Right cardiac atrium (tissue), 5 donors: Measurements from ENCODE around the gene DNAH10. TPM values are rescaled to one million over a fixed set of nuclear protein-coding genes. Genes with fewer than 3 reads are reported as not detected.
"Not testable (repeated sequence)": the region's sequence is repeated elsewhere in the genome, so short reads cannot be mapped to it uniquely, and the experiment has no call there.

Experiments
- ATAC-seq, 2 donors: fragments of 200-7000 bp; cut with Tn5 transposase; one replicate each; pipeline versions ENCODE4 v1.8.0 to v1.9.1; 2020; ENCODE audit warnings: moderate library complexity in 2 of 2, mild to moderate bottlenecking in 1 of 2
- DNase-seq, 3 donors: peaks; one replicate each; pipeline ENCODE4 v3.0.0-alpha.2; 2020
- H3K27ac ChIP-seq: one replicate; pipeline ENCODE4 v1.5.1; 2013; ENCODE audit warnings: mild to moderate bottlenecking, low read length, control low read depth, moderate library complexity
- H3K27me3 ChIP-seq: one replicate; pipeline ENCODE4 v1.6.1; 2013; ENCODE audit not compliant: control insufficient read depth, insufficient read depth
- H3K4me1 ChIP-seq: one replicate; pipeline ENCODE4 v1.6.1; 2013; ENCODE audit warnings: low read length; ENCODE audit not compliant: control insufficient read depth, insufficient read depth
- H3K4me3 ChIP-seq: one replicate; pipeline ENCODE4 v1.5.1; 2013; ENCODE audit warnings: low read length, control low read depth
- H3K9me3 ChIP-seq: one replicate; pipeline ENCODE4 v1.6.1; 2013; ENCODE audit warnings: low read length; ENCODE audit not compliant: control insufficient read depth
- WGBS: extraction: QIAGEN DNeasy Blood & Tissue Kit; methylation state at CpG from one replicate; pipeline ENCODE4 v1.1.7; 2013; 5-methylcytosine and 5-hydroxymethylcytosine counted together
- intact Hi-C, 4 donors: fragments of 100-400 bp; cut with DNase I; formaldehyde crosslinking; loops; one replicate each; pipeline versions ENCODE4 v1.11.0 to v1.14.0; 2022 to 2023
- polyA plus RNA-seq: library from polyadenylated mRNA; stranded (reverse); fragments of 200-250 nt; gene quantifications from one replicate; pipeline ENCODE4 v1.2.3, GENCODE V29; 2013
- total RNA-seq, 4 donors: library from RNA; stranded (reverse); fragmentation: NEBNext Ultra II Directional; extraction: Animal tissue kit (Norgen Biotek cat#: 25700); gene quantifications; one replicate each; pipeline ENCODE4 v1.2.1, GENCODE V29; 2021
- donor health status: healthy with polysubstance abuse.
- donor health status: DM: no; HTN: yes; CAD: no.
- donor health status: DM: no; HTN: no; CAD: no.
- donor health status: DM: no; HTN: yes; CAD: no; lungs with severe emphysema.
- donor health status: DM: yes; HTN: yes; CAD: no.

DNAH10 gene
- total and polyA plus RNA-seq, 5 donors, result 0.06 to 0.11 (median 0.07) TPM; not detected in 1

GRCh38 chr12:123910057-123910456 lies 148.0 kb downstream of the DNAH10 start:
- no peak for DNase-seq
- WGBS, result 92% methylated on average over 8 of the region's 8 CpGs
- ATAC-seq, result no peak

DNA sequence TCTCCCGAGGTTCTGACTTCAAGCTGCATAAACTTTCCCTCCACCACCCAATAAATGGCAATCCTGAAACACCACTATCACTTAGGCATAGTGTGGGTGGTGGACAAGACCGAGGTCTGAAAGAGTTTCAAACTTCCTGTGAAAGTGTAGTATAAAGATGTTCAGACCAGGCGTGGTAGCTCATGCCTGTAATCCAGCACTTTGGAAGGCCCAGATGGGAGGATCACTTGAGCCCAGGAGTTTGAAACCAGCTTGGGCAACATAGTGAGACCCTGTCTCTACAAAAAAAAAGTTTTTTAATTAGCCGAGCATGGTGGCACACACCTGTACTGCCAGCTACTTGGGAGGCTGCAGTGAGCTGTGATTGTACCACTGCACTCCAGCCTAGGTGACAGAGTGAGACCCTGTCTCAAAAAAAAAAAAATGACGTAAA lies 148.7 kb downstream of the DNAH10 start:
- H3K9me3 ChIP-seq, result no peaks in the 10 kb centered on the region
- intact Hi-C loops, result no loop called here
- WGBS, result 65% methylated on average over 5 of the region's 5 CpGs
- no peak overlapping the region for H3K4me3 ChIP-seq
- no peak overlapping the region for H3K27ac ChIP-seq
- H3K4me1 ChIP-seq, result no peaks in the 10 kb centered on the region
- DNase-seq (no peak), ATAC-seq (no peak)
- H3K27me3 ChIP-seq, result no peaks in the 10 kb centered on the region

More at GRCh38 chr12:123910057-123910456, 148.0 kb downstream of the DNAH10 start:
- Histone ChIP-seq H3K27ac (no peak overlapping the region), H3K4me1 (no peaks in the 10 kb centered on the region), H3K4me3 (no peak overlapping the region), H3K27me3 (no peaks in the 10 kb centered on the region), H3K9me3 (no peaks in the 10 kb centered on the region)
- intact Hi-C loops, result no loop called here

DNA sequence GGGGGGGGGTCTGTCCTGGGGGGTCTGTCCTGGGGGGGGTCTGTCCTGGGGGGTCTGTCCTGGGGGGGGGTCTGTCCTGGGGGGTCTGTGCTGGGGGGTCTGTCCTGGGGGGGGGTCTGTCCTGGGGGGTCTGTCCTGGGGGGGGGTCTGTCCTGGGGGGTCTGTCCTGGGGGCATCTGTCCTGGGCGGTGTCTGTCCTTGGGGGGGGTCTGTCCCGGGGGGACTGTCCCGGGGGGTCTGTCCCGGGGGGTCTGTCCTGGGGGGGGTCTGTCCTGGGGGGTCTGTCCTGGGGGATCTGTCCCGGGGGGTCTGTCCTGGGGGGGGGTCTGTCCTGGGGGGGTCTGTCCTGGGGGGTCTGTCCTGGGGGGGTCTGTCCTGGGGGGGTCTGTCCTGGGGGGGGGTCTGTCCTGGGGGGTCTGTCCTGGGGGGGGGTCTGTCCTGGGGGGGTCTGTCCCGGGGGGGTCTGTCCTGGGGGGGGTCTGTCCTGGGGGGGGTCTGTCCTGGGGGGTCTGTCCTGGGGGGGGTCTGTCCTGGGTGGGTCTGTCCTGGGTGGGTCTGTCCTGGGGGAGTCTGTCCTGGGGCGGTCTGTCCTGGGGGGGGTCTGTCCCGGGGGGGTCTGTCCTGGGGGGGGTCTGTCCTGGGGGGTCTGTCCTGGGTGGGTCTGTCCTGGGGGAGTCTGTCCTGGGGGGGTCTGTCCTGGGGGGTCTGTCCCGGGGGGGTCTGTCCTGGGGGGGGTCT lies 149.7 kb downstream of the DNAH10 start:
- WGBS, result 73% methylated on average over 9 of the region's 9 CpGs
- ATAC-seq, H3K9me3 ChIP-seq, H3K4me3 ChIP-seq, H3K4me1 ChIP-seq, DNase-seq, H3K27me3 ChIP-seq, H3K27ac ChIP-seq, intact Hi-C loops: not testable (repeated sequence)

DNA sequence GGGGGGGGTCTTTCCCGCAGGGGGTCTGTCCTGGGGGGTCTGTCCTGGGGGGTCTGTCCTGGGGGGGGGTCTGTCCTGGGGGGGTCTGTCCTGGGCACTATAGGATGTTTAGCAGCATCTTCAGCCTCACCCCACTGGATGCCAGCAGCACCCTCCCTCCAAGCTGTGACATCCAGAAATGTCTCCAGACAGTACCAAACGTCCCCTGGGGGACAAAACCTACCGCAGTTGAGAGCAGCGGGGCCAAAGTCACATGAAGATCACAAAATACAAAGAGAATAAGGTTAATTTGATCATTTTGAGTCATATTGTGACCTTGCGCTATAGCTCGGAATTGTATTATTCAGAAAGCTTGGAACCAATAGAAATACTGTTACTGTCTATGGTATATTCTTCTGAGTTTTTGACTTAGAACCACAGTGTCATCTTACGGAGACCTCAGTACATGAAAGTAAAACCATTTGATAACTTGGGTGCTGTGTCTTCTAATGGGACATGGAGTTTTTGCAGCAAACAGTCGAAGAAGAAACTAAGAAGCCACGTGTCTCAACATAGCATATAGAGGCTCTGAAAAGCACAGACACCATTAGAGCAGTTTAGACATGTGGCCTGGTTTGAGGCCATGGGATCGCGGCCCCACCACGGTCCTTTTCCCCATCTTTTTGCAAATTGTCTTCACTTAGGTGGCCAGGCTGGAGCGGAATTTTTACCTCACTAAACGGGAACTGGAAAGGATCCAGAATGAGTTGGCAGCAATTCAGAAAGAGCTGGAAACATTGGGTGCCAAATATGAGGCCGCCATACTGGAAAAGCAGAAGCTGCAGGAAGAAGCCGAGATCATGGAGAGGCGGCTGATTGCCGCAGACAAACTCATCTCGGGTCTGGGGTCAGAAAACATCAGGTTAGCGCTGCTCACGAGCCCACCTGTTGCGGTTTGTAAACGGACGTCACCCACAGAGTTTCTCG lies 150.6 kb downstream of the DNAH10 start:
- Histone ChIP-seq H3K27me3 (no peaks in the 10 kb centered on the region), H3K27ac (no peak overlapping the region), H3K4me3 (no peak overlapping the region), H3K4me1 (no peaks in the 10 kb centered on the region), H3K9me3 (no peaks in the 10 kb centered on the region)
- ATAC-seq (no peak), DNase-seq (no peak)
- WGBS, result 71% methylated on average over 25 of the region's 25 CpGs
- intact Hi-C loops, result no loop called here

DNA sequence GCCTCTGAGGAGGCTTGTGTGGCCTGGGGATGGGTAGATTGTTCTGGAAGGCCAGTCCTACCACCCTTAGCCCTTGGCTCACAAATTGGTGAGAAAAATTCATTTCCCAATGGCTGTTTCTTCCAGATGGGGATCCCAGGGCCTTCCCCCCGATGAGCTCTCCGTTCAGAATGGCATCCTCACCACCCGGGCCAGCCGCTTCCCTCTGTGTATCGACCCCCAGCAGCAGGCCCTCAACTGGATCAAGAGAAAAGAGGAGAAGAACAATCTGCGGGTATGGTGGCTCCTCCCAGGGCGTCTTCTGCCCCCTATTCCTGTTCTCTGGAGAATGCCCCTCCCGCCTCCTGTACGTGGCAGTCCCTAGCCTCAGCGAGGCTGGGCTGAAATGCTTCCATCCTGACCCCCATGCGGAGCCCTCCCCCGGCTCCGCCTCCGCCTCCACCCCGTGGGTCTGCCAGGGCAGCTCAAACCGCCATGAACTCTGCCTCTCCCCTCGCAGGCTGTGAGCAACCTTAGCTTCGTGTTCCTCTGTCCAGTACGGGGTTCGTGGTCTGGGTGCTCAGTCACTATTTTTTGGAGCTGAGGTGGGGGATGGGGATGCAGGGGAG lies 152.7 kb downstream of the DNAH10 start:
- Histone ChIP-seq H3K27me3 (no peaks in the 10 kb centered on the region), H3K4me3 (no peak overlapping the region), H3K9me3 (no peaks in the 10 kb centered on the region), H3K27ac (no peak overlapping the region), H3K4me1 (no peaks in the 10 kb centered on the region)
- ATAC-seq (no peak), DNase-seq (no peak)
- WGBS, result 67% methylated on average over 20 of the region's 20 CpGs
- intact Hi-C loops, result no loop called here

DNA sequence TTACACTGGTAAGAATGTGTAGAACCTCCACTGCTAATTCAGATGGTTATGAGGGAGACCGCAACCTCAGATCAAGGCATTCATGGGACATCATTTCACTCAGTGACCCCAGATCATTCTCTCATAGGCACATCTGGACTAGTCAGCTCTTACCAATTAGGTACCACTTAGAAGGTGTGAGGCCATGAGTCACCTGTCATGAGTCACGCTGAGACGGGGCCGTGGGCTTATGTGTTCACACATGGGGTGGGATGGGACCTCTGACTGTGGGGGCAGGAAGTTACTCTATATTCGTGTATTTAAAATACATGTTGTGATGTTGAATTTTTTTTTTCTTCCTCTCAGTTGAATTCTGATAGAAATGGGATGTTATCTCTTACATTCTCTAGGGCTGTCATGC lies 154.6 kb downstream of the DNAH10 start:
- no peak overlapping the region for H3K4me3 ChIP-seq
- ATAC-seq, result no peak
- H3K27me3 ChIP-seq, result no peaks in the 10 kb centered on the region
- DNase-seq, result no peak
- H3K9me3 ChIP-seq, result no peaks in the 10 kb centered on the region
- intact Hi-C loops, result no loop called here
- H3K27ac ChIP-seq, result no peak overlapping the region
- no peaks in the 10 kb centered on the region for H3K4me1 ChIP-seq
- 73% methylated on average over 5 of the region's 5 CpGs for WGBS

GRCh38 chr12:123917337-123917850 lies 155.3 kb downstream of the DNAH10 start:
- ATAC-seq, result no peak
- no peaks in the 10 kb centered on the region for H3K9me3 ChIP-seq
- 89% methylated on average over 19 of the region's 19 CpGs for WGBS
- no peaks in the 10 kb centered on the region for H3K27me3 ChIP-seq
- no peak overlapping the region for H3K27ac ChIP-seq
- no peaks in the 10 kb centered on the region for H3K4me1 ChIP-seq
- no peak overlapping the region for H3K4me3 ChIP-seq
- no peak for DNase-seq
- intact Hi-C loops, result no loop called here

GRCh38 chr12:123919980-123920360 lies 157.9 kb downstream of the DNAH10 start:
- DNase-seq (no peak), ATAC-seq (no peak)
- intact Hi-C loops, result no loop called here
- H3K27ac ChIP-seq, result no peak overlapping the region
- H3K4me3 ChIP-seq, result no peak overlapping the region
- H3K27me3 ChIP-seq, result no peaks in the 10 kb centered on the region
- 75% methylated on average over 3 of the region's 3 CpGs for WGBS
- H3K9me3 ChIP-seq, result no peaks in the 10 kb centered on the region
- H3K4me1 ChIP-seq, result no peaks in the 10 kb centered on the region

GRCh38 chr12:123923038-123923437 lies 160.9 kb downstream of the DNAH10 start:
- Histone ChIP-seq H3K9me3 (no peaks in the 10 kb centered on the region), H3K4me1 (no peaks in the 10 kb centered on the region), H3K27ac (no peak overlapping the region), H3K4me3 (no peak overlapping the region), H3K27me3 (no peaks in the 10 kb centered on the region)
- no peak for DNase-seq
- ATAC-seq, result no peak
- WGBS, result 93% methylated on average over 2 of the region's 2 CpGs
- intact Hi-C loops, result no loop called here

DNA sequence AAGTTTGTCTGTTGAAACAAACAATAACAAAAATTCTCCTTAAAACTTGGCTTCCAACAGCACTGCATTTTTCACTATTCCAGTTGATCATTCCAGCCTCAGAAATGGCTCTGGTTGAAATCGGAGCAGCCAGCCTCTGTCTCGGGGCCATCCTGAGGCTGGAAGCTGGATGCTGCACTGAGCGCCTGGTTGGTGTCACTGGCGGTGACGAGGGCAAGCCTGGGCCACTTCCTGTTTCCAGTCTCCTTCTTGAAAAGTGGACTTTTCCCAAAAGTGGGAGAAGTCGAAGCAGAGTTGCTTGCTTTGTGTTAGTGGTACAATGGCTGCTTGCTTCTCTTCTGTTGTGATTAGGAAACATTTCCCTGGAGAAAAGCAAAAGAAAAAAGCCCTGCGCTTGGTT lies 161.8 kb downstream of the DNAH10 start:
- no peaks in the 10 kb centered on the region for H3K4me1 ChIP-seq
- H3K27me3 ChIP-seq, result no peaks in the 10 kb centered on the region
- no peak overlapping the region for H3K4me3 ChIP-seq
- ATAC-seq, result no peak
- intact Hi-C loops, result no loop called here
- no peak overlapping the region for H3K27ac ChIP-seq
- WGBS, result 55% methylated on average over 7 of the region's 7 CpGs
- H3K9me3 ChIP-seq, result no peaks in the 10 kb centered on the region
- DNase-seq, result no peak

DNA sequence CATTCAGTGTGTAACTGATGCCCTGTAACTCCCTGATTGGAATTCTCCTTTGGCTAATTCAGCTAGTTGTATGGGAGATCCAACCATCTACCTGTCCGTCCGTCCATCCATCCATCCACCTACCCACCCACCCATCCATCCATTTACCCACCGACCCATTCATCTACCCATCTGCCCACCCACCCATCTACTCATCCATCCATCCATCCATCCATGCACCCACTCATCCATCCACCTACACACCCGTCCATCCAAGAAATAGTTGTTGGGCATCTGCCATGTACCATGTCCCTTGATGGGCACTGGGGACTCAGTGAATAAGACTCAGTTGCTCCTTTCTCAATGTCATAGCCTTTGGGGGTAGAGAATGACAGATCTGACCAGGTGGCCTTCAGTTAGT lies 162.4 kb downstream of the DNAH10 start:
- 95% methylated on average over 4 of the region's 4 CpGs for WGBS
- H3K27me3 ChIP-seq, result no peaks in the 10 kb centered on the region

More for the DNA sequence above, 162.4 kb downstream of the DNAH10 start:
- intact Hi-C loops, result no loop called here
- no peak for ATAC-seq
- H3K27ac ChIP-seq, result no peak overlapping the region
- DNase-seq, result no peak
- H3K9me3 ChIP-seq, result no peaks in the 10 kb centered on the region
- H3K4me3 ChIP-seq, result no peak overlapping the region
- H3K4me1 ChIP-seq, result no peaks in the 10 kb centered on the region
